HTR-8/SVneo (cell line): ENCODE data around the gene PPARG.

Experiments
- DNase-seq: peaks from one replicate; pipeline ENCODE4 v3.0.0; 2011; ENCODE audit warnings: low spot score, mixed read lengths; ENCODE audit not compliant: insufficient read length
- FAIRE-seq: peaks from 2 replicates; lab custom pipeline; 2011; peaks lifted over from hg19 to GRCh38; lab: Jason Lieb, UNC

Gene PPARG

GRCh38 chr3:12338595-12339546 is 50.0 kb downstream of the PPARG start:
- FAIRE-seq (no peak), DNase-seq (no peak)

GRCh38 chr3:12339701-12340480 is 51.0 kb downstream of the PPARG start:
- DNase-seq, result no peak
- no peak for FAIRE-seq

- FAIRE-seq (no peak), DNase-seq (no peak)
Observed at GRCh38 chr3:12340506-12340905, 51.6 kb downstream of the PPARG start.

- DNase-seq, result no peak
- FAIRE-seq, result no peak
Observed at GRCh38 chr3:12342151-12342550, 53.3 kb downstream of the PPARG start.

- FAIRE-seq, result no peak
- no peak for DNase-seq
Observed at GRCh38 chr3:12343047-12343501, 54.2 kb downstream of the PPARG start.

- DNase-seq, result peak; percentile 4
- FAIRE-seq, result no peak
Observed at GRCh38 chr3:12345141-12345561, 56.3 kb downstream of the PPARG start.

- no peak for DNase-seq
- FAIRE-seq, result no peak
Observed at GRCh38 chr3:12345584-12346494, 57.0 kb downstream of the PPARG start.

GRCh38 chr3:12347301-12347700 is 58.4 kb downstream of the PPARG start:
- FAIRE-seq (no peak), DNase-seq (no peak)

- DNase-seq (no peak), FAIRE-seq (no peak)
Observed at GRCh38 chr3:12349895-12350811, 61.3 kb downstream of the PPARG start.

- FAIRE-seq (no peak), DNase-seq (no peak)
Observed at GRCh38 chr3:12351145-12351544, 62.3 kb downstream of the PPARG start.

- DNase-seq (no peak), FAIRE-seq (no peak)
Observed at GRCh38 chr3:12352253-12352652, 63.4 kb downstream of the PPARG start.

GRCh38 chr3:12352755-12353154 is 63.9 kb downstream of the PPARG start:
- no peak for DNase-seq
- no peak for FAIRE-seq

- DNase-seq (no peak), FAIRE-seq (no peak)
Observed at GRCh38 chr3:12353796-12354525, 65.1 kb downstream of the PPARG start.

- no peak for DNase-seq
- FAIRE-seq, result no peak
Observed at GRCh38 chr3:12356175-12356574, 67.3 kb downstream of the PPARG start.

GRCh38 chr3:12356996-12357395 is 68.1 kb downstream of the PPARG start:
- FAIRE-seq (peak; percentile 26), DNase-seq (no peak)

- DNase-seq (no peak), FAIRE-seq (no peak)
Observed at GRCh38 chr3:12357456-12357855, 68.6 kb downstream of the PPARG start.

GRCh38 chr3:12363397-12364195 is 74.7 kb downstream of the PPARG start:
- DNase-seq (no peak), FAIRE-seq (no peak)

GRCh38 chr3:12367346-12367745 is 78.5 kb downstream of the PPARG start:
- DNase-seq, result no peak
- FAIRE-seq, result no peak
